ENCODE results near the gene KCNK16. TPM values are rescaled to one million over a fixed set of nuclear protein-coding genes. Genes with fewer than 3 reads are reported as not detected.
A peak's percentile ranks its signal among the peaks of the same experiment; 100 is the strongest.

Gene KCNK16
- total RNA-seq, 1 donor from 2014 or later, result not detected

- H3F3A ChIP-seq (ENCODE audit: low read depth), result no peaks in the 10 kb centered on the region
- no peaks in the 10 kb centered on the region for H3K4me1 ChIP-seq
- DNase-seq (ENCODE audit: low spot score), result no peak
- no peak overlapping the region for H2AFZ ChIP-seq (replicated peaks)
- H3K27ac ChIP-seq, result no peak overlapping the region
- Mint-ChIP-seq H3K27ac (peak overlapping the region; percentile 81), H3K4me3 (no peak overlapping the region), H3K9me3 (no peaks in the 10 kb centered on the region), H3K27me3 (ENCODE audit: insufficient read depth, low read depth) (peaks cover 5% of the 10 kb centered on the region), H3K4me1 (no peaks in the 10 kb centered on the region), H3K36me3 (no peaks in the 10 kb centered on the region)
- H3K4me2 ChIP-seq, result no peak overlapping the region
- no peaks in the 10 kb centered on the region for H3K9me3 ChIP-seq (ENCODE audit: low read depth)
- H4K20me1 ChIP-seq (ENCODE audit: low read depth), result no peaks in the 10 kb centered on the region
- no peak for TF ChIP-seq EZH2 (IDR thresholded peaks at IDR 0.05)
- TF ChIP-seq CTCF (IDR thresholded peaks at IDR 0.05), result no peak
- TF ChIP-seq EZH2phosphoT487 (IDR thresholded peaks at IDR 0.05), result no peak
- H3K36me3 ChIP-seq, result no peaks in the 10 kb centered on the region
- H3K27me3 ChIP-seq, result no peaks in the 10 kb centered on the region
- H3K9ac ChIP-seq, result no peak overlapping the region
- H3K79me2 ChIP-seq (ENCODE audit: low read depth), result no peaks in the 10 kb centered on the region
- no peak overlapping the region for H3K4me3 ChIP-seq
Observed at GRCh38 chr6:39281312-39281980, 41.1 kb downstream of the KCNK16 start.

GRCh38 chr6:39280247-39280731 lies 42.2 kb downstream of the KCNK16 start:
- Histone ChIP-seq H3K4me1 (no peaks in the 10 kb centered on the region), H3K4me3 (no peak overlapping the region), H3K27me3 (no peaks in the 10 kb centered on the region), H3K27ac (no peak overlapping the region), H2AFZ (replicated peaks) (no peak overlapping the region), H3K9ac (no peak overlapping the region), H3K79me2 (ENCODE audit: low read depth) (no peaks in the 10 kb centered on the region), H3K4me2 (no peak overlapping the region), H3K9me3 (ENCODE audit: low read depth) (no peaks in the 10 kb centered on the region), H3K36me3 (no peaks in the 10 kb centered on the region), H3F3A (ENCODE audit: low read depth) (no peaks in the 10 kb centered on the region), H4K20me1 (ENCODE audit: low read depth) (no peaks in the 10 kb centered on the region)
- H3K4me1 Mint-ChIP-seq, result no peaks in the 10 kb centered on the region
- no peak for TF ChIP-seq EZH2 (IDR thresholded peaks at IDR 0.05)
- TF ChIP-seq EZH2phosphoT487 (IDR thresholded peaks at IDR 0.05), result no peak
- no peak for TF ChIP-seq CTCF (IDR thresholded peaks at IDR 0.05)
- no peak for DNase-seq (ENCODE audit: low spot score)
- H3K4me3 Mint-ChIP-seq, result no peak overlapping the region
- peaks cover 4% of the 10 kb centered on the region for H3K27me3 Mint-ChIP-seq (ENCODE audit: insufficient read depth, low read depth)
- H3K9me3 Mint-ChIP-seq, result no peaks in the 10 kb centered on the region
- no peaks in the 10 kb centered on the region for H3K36me3 Mint-ChIP-seq
- H3K27ac Mint-ChIP-seq, result no peak overlapping the region

GRCh38 chr6:39279539-39279938 lies 43.0 kb downstream of the KCNK16 start:
- Histone ChIP-seq H3K9ac (no peak overlapping the region), H3K4me2 (no peak overlapping the region), H2AFZ (replicated peaks) (no peak overlapping the region), H3K36me3 (no peaks in the 10 kb centered on the region), H3K79me2 (ENCODE audit: low read depth) (no peaks in the 10 kb centered on the region), H3K27ac (no peak overlapping the region), H3K27me3 (no peaks in the 10 kb centered on the region), H3K4me1 (no peaks in the 10 kb centered on the region), H3K4me3 (no peak overlapping the region), H3F3A (ENCODE audit: low read depth) (no peaks in the 10 kb centered on the region), H4K20me1 (ENCODE audit: low read depth) (no peaks in the 10 kb centered on the region), H3K9me3 (ENCODE audit: low read depth) (no peaks in the 10 kb centered on the region)
- Mint-ChIP-seq H3K27ac (no peak overlapping the region), H3K4me1 (no peaks in the 10 kb centered on the region), H3K36me3 (no peaks in the 10 kb centered on the region), H3K4me3 (no peak overlapping the region), H3K27me3 (ENCODE audit: insufficient read depth, low read depth) (peaks cover 5% of the 10 kb centered on the region), H3K9me3 (no peaks in the 10 kb centered on the region)
- no peak for DNase-seq (ENCODE audit: low spot score)
- TF ChIP-seq EZH2phosphoT487 (IDR thresholded peaks at IDR 0.05) (no peak), EZH2 (IDR thresholded peaks at IDR 0.05) (no peak), CTCF (IDR thresholded peaks at IDR 0.05) (no peak)

All from neural progenitor cell (in vitro differentiated cells).